NB4 (cell line): ENCODE data around the gene CHRNA5.

Experiments
- DNase-seq: peaks from one replicate; pipeline ENCODE4 v3.0.0; 2010; ENCODE audit warnings: low read depth
- H3K4me3 ChIP-seq: one replicate; pipeline ENCODE4 v1.5.1; 2011; ENCODE audit warnings: mild to moderate bottlenecking, low read depth, low read length, moderate library complexity
- CTCF ChIP-seq: IDR thresholded peaks from one replicate; pipeline ENCODE4 v1.5.1; 2012; ENCODE audit warnings: low read depth, low read length
- MAX ChIP-seq: IDR thresholded peaks from 2 replicates; pipeline ENCODE4 v1.6.1; 2011; ENCODE audit warnings: low read depth, low read length
- MYC ChIP-seq: IDR thresholded peaks from 2 replicates; pipeline ENCODE4 v1.6.1; 2011; ENCODE audit warnings: low read depth, low read length
- POLR2A ChIP-seq: IDR thresholded peaks from 2 replicates; pipeline ENCODE4 v1.6.1; 2011; ENCODE audit warnings: mild to moderate bottlenecking; ENCODE audit not compliant: insufficient read length; ENCODE audit errors: extremely low read depth

CHRNA5 gene

GRCh38 chr15:78619022-78619950, 54.0 kb downstream of the CHRNA5 start:
- TF ChIP-seq MYC (no peak), MAX (no peak), CTCF (no peak), POLR2A (no peak)
- no peak for DNase-seq
- H3K4me3 ChIP-seq, result no peak overlapping the region

GRCh38 chr15:78620021-78620526, 54.8 kb downstream of the CHRNA5 start:
- no peak overlapping the region for H3K4me3 ChIP-seq
- no peak for DNase-seq
- TF ChIP-seq MYC (no peak), MAX (no peak), CTCF (no peak), POLR2A (no peak)

GRCh38 chr15:78620527-78621421, 55.5 kb downstream of the CHRNA5 start, which contains the start of gene CHRNA3:
CHRNA3 (minus strand) TSS chr15:78620996; CDS start chr15:78620794, 202 bp downstream.
- TF ChIP-seq MYC (no peak), POLR2A (no peak), MAX (no peak), CTCF (no peak)
- no peak within 1 kb of the TSS for H3K4me3 ChIP-seq
- DNase-seq, result no peak

- no peak overlapping the region for H3K4me3 ChIP-seq
- no peak for TF ChIP-seq CTCF
- no peak for TF ChIP-seq POLR2A
- TF ChIP-seq MAX, result no peak
- TF ChIP-seq MYC, result no peak
- DNase-seq, result no peak
These were observed 56.6 kb downstream of the CHRNA5 start for GRCh38 chr15:78621810-78622402.
